ENCODE results near the gene ARAP1. TPM values are rescaled to one million over a fixed set of nuclear protein-coding genes. Genes with fewer than 3 reads are reported as not detected.

The ARAP1 gene
- total RNA-seq, 4 donors from 2014 or later, result 90.3 to 146 (median 122) TPM

DNA sequence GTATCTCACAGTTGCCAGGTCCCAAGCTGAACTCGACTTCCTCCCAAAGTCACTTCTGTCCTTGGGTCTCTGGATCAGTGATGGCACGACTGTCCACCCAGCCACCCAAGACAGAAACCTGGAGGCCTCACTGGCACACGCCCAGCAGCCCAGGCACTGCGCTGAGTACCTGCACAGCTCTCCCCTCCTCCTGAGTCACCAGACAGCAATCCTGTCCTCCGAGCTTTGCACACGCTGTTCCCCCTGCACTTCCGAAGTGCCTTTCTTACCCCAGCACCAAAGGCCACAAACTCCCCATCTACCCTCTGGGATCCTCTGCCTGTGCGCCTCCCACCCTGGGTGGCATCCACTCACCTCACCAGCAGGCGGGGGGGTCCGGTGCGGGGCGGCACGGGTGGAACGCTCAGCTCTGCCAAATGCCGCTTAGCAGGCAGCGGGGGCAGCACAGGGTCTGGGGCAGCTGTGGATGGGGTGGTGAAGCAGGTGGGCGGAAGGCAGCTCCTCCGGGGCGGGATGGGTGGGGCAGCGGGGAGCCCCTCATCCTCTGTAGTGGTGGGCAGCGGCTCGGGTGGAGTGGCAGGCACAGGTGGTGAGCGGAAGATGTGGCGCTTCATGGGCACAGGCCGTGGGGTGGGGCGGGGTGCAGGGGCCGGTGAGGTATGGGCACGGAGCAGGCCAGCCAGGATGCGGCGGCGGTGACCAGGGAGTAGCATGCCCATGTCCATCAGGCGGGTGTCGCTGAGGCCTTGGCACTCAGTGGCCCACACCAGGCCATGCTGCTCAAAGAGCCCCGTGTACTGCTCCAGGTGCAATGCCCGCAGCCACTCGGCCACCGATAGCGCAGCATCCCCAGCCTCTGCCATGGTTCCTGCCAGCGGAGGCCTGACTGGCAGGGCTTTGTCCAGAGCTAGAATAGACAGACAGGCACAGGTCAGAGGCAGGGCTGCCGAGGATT is 25.7 kb downstream of the ARAP1 start:
- H3K27ac ChIP-seq, result no peak overlapping the region
- H3K4me1 ChIP-seq, result peaks cover 16 to 26% of the 10 kb centered on the region in 2 donors
- no peak for DNase-seq
- H3K27me3 ChIP-seq, result no peaks in the 10 kb centered on the region
- no peaks in the 10 kb centered on the region for H3K36me3 ChIP-seq
- H3K9me3 ChIP-seq, result no peaks in the 10 kb centered on the region
- intact Hi-C loops (cut with DNase I), result loop anchor here (2.0 kb wide), 1 partner anchor 70 kb away; no protein-coding TSS in a partner anchor
- H3K4me3 ChIP-seq (replicated peaks in 1 of 3), result no peak overlapping the region
- TF ChIP-seq POLR2A (IDR thresholded peaks at IDR 0.05), result no peak
- TF ChIP-seq, protein P1, sequence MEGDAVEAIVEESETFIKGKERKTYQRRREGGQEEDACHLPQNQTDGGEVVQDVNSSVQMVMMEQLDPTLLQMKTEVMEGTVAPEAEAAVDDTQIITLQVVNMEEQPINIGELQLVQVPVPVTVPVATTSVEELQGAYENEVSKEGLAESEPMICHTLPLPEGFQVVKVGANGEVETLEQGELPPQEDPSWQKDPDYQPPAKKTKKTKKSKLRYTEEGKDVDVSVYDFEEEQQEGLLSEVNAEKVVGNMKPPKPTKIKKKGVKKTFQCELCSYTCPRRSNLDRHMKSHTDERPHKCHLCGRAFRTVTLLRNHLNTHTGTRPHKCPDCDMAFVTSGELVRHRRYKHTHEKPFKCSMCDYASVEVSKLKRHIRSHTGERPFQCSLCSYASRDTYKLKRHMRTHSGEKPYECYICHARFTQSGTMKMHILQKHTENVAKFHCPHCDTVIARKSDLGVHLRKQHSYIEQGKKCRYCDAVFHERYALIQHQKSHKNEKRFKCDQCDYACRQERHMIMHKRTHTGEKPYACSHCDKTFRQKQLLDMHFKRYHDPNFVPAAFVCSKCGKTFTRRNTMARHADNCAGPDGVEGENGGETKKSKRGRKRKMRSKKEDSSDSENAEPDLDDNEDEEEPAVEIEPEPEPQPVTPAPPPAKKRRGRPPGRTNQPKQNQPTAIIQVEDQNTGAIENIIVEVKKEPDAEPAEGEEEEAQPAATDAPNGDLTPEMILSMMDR (IDR thresholded peaks at IDR 0.05), result no peak
- WGBS, 2 donors, result 90 to 93% methylated on average over 31 to 39 of the region's 40 CpGs

DNA sequence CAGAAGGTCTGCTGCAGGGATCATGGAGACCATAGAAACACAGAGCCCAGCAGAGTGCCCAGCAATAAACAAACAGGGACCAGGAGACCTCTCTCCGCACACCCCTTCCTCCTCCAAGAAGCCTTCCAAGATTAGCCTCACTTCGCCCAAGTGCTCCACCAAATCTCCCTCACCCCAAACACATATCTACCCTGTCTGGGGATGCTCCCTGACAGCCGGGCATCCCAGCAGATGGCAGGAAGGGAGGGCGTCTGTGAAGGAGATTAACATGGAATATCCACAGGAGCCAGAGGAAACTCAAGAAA is 26.5 kb downstream of the ARAP1 start:
- Histone ChIP-seq H3K4me1 (peaks cover 24 to 34% of the 10 kb centered on the region in 2 donors), H3K27me3 (no peaks in the 10 kb centered on the region), H3K27ac (no peak overlapping the region), H3K36me3 (no peaks in the 10 kb centered on the region), H3K9me3 (no peaks in the 10 kb centered on the region), H3K4me3 (replicated peaks in 1 of 3) (no peak overlapping the region)
- WGBS, 2 donors, result 86 to 91% methylated on average over 4 of the region's 4 CpGs
- no peak for DNase-seq
- TF ChIP-seq POLR2A (IDR thresholded peaks at IDR 0.05), result no peak
- TF ChIP-seq, protein P1 (IDR thresholded peaks at IDR 0.05), result no peak
- intact Hi-C loops (cut with DNase I), result loop anchor here (2.0 kb wide), 1 partner anchor 71 kb away; no protein-coding TSS in a partner anchor

DNA sequence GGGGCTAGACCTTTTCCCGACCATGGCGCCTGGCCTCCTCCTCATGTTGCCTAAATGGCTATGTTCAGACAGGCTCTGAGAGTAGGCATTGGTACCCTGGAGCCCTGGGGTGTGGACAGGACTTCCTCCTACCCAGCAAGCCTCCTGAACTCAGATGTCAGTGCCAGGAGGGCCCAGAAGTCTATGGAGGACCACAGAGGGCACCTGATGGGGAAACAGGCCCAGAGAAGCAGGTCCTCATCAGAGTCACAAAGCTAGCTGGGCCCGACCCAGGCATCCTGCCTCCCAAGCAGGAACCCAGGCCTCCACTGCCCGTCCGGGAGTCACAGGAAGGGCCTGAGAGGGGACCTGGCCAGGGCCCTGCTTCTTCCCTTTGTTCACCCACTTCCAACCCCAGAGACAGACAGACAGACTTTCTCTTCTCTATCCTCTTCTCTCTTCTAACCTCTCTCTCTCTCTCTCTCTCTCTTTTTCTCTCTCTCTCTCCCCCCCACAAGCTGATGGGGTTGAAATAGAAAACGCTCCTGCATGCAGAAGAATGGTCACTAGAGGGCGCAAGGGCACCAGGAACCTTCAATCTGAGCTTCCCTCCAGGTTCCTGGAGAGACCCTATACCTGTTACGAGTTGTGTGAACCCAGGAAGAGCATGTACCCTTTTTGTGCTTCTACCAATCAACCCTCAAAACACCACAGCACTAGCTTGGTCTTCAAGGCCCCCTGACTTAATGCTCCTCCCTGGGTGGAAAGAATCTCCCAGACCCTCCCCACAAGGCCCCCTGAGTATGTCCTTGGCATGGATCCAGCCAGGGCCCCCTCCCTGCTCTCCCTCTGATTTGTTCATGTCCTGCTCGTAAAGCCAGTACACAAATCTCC is 27.1 kb downstream of the ARAP1 start:
- WGBS, 2 donors, result 54 to 56% methylated on average over 9 of the region's 9 CpGs
- peak; percentile 77 to 82 for DNase-seq
- Histone ChIP-seq H3K4me1 (peaks cover 24 to 34% of the 10 kb centered on the region in 2 donors), H3K27me3 (no peaks in the 10 kb centered on the region), H3K4me3 (replicated peaks in 1 of 3) (no peak overlapping the region), H3K9me3 (no peaks in the 10 kb centered on the region), H3K36me3 (no peaks in the 10 kb centered on the region), H3K27ac (peak overlapping the region in 1 of 3 donors; percentile 34)
- no peak for TF ChIP-seq POLR2A (IDR thresholded peaks at IDR 0.05)
- TF ChIP-seq, protein P1 (IDR thresholded peaks at IDR 0.05), result peak; percentile 50 to 99 (median 90)
- intact Hi-C loops (cut with DNase I), result no loop called here

GRCh38 chr11:72724021-72724551 is 28.1 kb downstream of the ARAP1 start:
- no peak for DNase-seq
- 89 to 90% methylated on average over 2 to 5 of the region's 5 CpGs for WGBS, 2 donors
- no peak overlapping the region for H3K27ac ChIP-seq
- H3K4me3 ChIP-seq (replicated peaks in 1 of 3), result no peak overlapping the region
- no peaks in the 10 kb centered on the region for H3K27me3 ChIP-seq
- H3K4me1 ChIP-seq, result peaks cover 20 to 44% of the 10 kb centered on the region in 2 donors
- no peaks in the 10 kb centered on the region for H3K36me3 ChIP-seq
- TF ChIP-seq, protein P1 (IDR thresholded peaks at IDR 0.05), result no peak
- H3K9me3 ChIP-seq, result no peaks in the 10 kb centered on the region
- intact Hi-C loops (cut with DNase I), result no loop called here
